Epidermal melanocyte (primary cell): ENCODE measurements around the gene BSCL2.
A peak's percentile ranks its signal among the peaks of the same experiment; 100 is the strongest.
"Not testable (repeated sequence)": the region's sequence is repeated elsewhere in the genome, so short reads cannot be mapped to it uniquely, and the experiment has no call there.

Source experiments
- DNase-seq: peaks from one replicate; pipeline ENCODE4 v3.0.0; 2011; ENCODE audit warnings: low spot score; ENCODE audit not compliant: insufficient read length

Gene BSCL2

GRCh38 chr11:62707277-62707861, at the start of gene BSCL2, which contains the start of gene GNG3:
BSCL2 (minus strand) TSS chr11:62707424; CDS start chr11:62707195, 229 bp downstream.
GNG3 (plus strand) TSS chr11:62707676; CDS start chr11:62708296, 620 bp downstream.
- no peak for DNase-seq

- no peak for DNase-seq
Measured at GRCh38 chr11:62755086-62755615, 47.9 kb upstream of the BSCL2 start.

- peak; percentile 96 for DNase-seq
Measured at GRCh38 chr11:62753736-62754603, 46.7 kb upstream of the BSCL2 start, which contains the start of gene ZBTB3. ZBTB3 (minus strand) TSS chr11:62754160; CDS start chr11:62753664, 496 bp downstream.

GRCh38 chr11:62752994-62753735, 45.9 kb upstream of the BSCL2 start:
- DNase-seq, result no peak

GRCh38 chr11:62752177-62752785, 45.1 kb upstream of the BSCL2 start:
- no peak for DNase-seq

- not testable (repeated sequence) for DNase-seq
Measured at GRCh38 chr11:62749931-62750330, 42.7 kb upstream of the BSCL2 start.

- DNase-seq, result peak; percentile 68
Measured at GRCh38 chr11:62747475-62748160, 40.4 kb upstream of the BSCL2 start.

GRCh38 chr11:62737196-62737595, 30.0 kb upstream of the BSCL2 start:
- no peak for DNase-seq

- DNase-seq, result no peak
Measured at GRCh38 chr11:62732830-62733229, 25.6 kb upstream of the BSCL2 start.

- not testable (repeated sequence) for DNase-seq
Measured at GRCh38 chr11:62730076-62730475, 22.9 kb upstream of the BSCL2 start.

- peak; percentile 65 for DNase-seq
Measured at GRCh38 chr11:62728171-62728988, 21.2 kb upstream of the BSCL2 start, which contains the start of gene TTC9C. TTC9C (plus strand) TSS chr11:62728486; CDS start chr11:62728849, 363 bp downstream.

- peak; percentile 86 for DNase-seq
Measured at GRCh38 chr11:62727872-62728170, 20.6 kb upstream of the BSCL2 start.

- DNase-seq, result peak; percentile 92
Measured at GRCh38 chr11:62727165-62727871, 20.1 kb upstream of the BSCL2 start, which contains the start of gene HNRNPUL2. HNRNPUL2 (minus strand) TSS chr11:62727457; CDS start chr11:62727156, 301 bp downstream.

GRCh38 chr11:62726915-62727164, 19.6 kb upstream of the BSCL2 start:
- DNase-seq, result no peak

GRCh38 chr11:62726156-62726914, 19.1 kb upstream of the BSCL2 start:
- no peak for DNase-seq

- no peak for DNase-seq
Measured at GRCh38 chr11:62725646-62726045, 18.4 kb upstream of the BSCL2 start.

- DNase-seq, result no peak
Measured at GRCh38 chr11:62724171-62724570, 16.9 kb upstream of the BSCL2 start.

- DNase-seq, result no peak
Measured at GRCh38 chr11:62721994-62722393, 14.8 kb upstream of the BSCL2 start.
